OCI-LY1 (cell line): ENCODE data around the gene BORCS6.

Experiments
- H2AFZ ChIP-seq: fragments of 200-600 bp; sonication (generic), shearing (Covaris generic); 2 replicates; pipeline ENCODE4 v1.6.0; 2014; ENCODE audit warnings: antibody characterized with exemption, mild to moderate bottlenecking, low read length
- H3F3A ChIP-seq: fragments of 200-600 bp; sonication (generic), shearing (Covaris generic); 2 replicates; pipeline ENCODE4 v1.6.0; 2014; ENCODE audit warnings: mild to moderate bottlenecking, antibody characterized with exemption, low read length, moderate library complexity; ENCODE audit not compliant: insufficient read depth
- H3K27ac ChIP-seq: fragments of 200-600 bp; sonication (generic); 2 replicates; pipeline ENCODE4 v1.5.1; 2014; ENCODE audit warnings: low read length, mixed run types, mild to moderate bottlenecking, low read depth; ENCODE audit not compliant: poor library complexity, severe bottlenecking
- H3K27me3 ChIP-seq: fragments of 200-600 bp; sonication (generic); 2 replicates; pipeline ENCODE4 v1.6.0; 2014; ENCODE audit warnings: antibody characterized with exemption, mild to moderate bottlenecking, low read length, moderate library complexity; ENCODE audit not compliant: insufficient read depth
- H3K36me3 ChIP-seq: fragments of 200-600 bp; sonication (generic); 2 replicates; pipeline ENCODE4 v1.6.1; 2014; ENCODE audit warnings: mild to moderate bottlenecking, antibody characterized with exemption, low read length, moderate library complexity, mixed read lengths; ENCODE audit not compliant: insufficient read depth
- H3K4me1 ChIP-seq: fragments of 200-600 bp; sonication (generic); 2 replicates; pipeline ENCODE4 v1.5.1; 2014; ENCODE audit warnings: mild to moderate bottlenecking, low read length, moderate library complexity; ENCODE audit not compliant: insufficient read depth, severe bottlenecking
- H3K4me2 ChIP-seq: fragments of 200-600 bp; sonication (generic), shearing (Covaris generic); 2 replicates; pipeline ENCODE4 v1.6.1; 2014; ENCODE audit warnings: low read length
- H3K4me3 ChIP-seq: fragments of 200-600 bp; sonication (generic); 2 replicates; pipeline ENCODE4 v1.5.1; 2014; ENCODE audit warnings: low read length, low read depth, mild to moderate bottlenecking, mixed read lengths; ENCODE audit not compliant: poor library complexity, severe bottlenecking
- H3K79me2 ChIP-seq: fragments of 200-600 bp; shearing (Covaris generic); 2 replicates; pipeline ENCODE4 v1.6.1; 2016; ENCODE audit warnings: mixed run types, low read length, mixed read lengths; ENCODE audit not compliant: insufficient read depth
- H3K9ac ChIP-seq: fragments of 200-600 bp; sonication (generic), shearing (Covaris generic); 2 replicates; pipeline ENCODE4 v1.6.1; 2014; ENCODE audit warnings: mild to moderate bottlenecking, low read length, mixed read lengths
- H3K9me2 ChIP-seq: fragments of 200-600 bp; sonication (generic), shearing (Covaris generic); 2 replicates; pipeline ENCODE4 v1.6.1; 2014; ENCODE audit warnings: low read depth, mild to moderate bottlenecking, low read length, mixed read lengths
- H3K9me3 ChIP-seq: fragments of 200-600 bp; shearing (Covaris generic); 2 replicates; pipeline ENCODE4 v1.6.1; 2014; ENCODE audit warnings: low read length, mixed read lengths
- H4K20me1 ChIP-seq: fragments of 200-600 bp; sonication (generic), shearing (Covaris generic); 2 replicates; pipeline ENCODE4 v1.6.0; 2016; ENCODE audit warnings: mild to moderate bottlenecking, low read length; ENCODE audit not compliant: insufficient read depth
- CTCF ChIP-seq: fragments of 200-600 bp; sonication (generic), shearing (Covaris generic); IDR thresholded peaks from 2 replicates; pipeline ENCODE4 v1.5.1; 2017; ENCODE audit warnings: mild to moderate bottlenecking, antibody characterized with exemption, low read length, moderate library complexity, mixed read lengths
- EZH2 ChIP-seq: fragments of 200-600 bp; sonication (generic), shearing (Covaris generic); IDR thresholded peaks from 2 replicates; pipeline ENCODE4 v1.8.0; 2017; ENCODE audit warnings: borderline replicate concordance, mixed run types, mild to moderate bottlenecking, antibody characterized with exemption, low read length, moderate library complexity, mixed read lengths

BORCS6 gene

DNA sequence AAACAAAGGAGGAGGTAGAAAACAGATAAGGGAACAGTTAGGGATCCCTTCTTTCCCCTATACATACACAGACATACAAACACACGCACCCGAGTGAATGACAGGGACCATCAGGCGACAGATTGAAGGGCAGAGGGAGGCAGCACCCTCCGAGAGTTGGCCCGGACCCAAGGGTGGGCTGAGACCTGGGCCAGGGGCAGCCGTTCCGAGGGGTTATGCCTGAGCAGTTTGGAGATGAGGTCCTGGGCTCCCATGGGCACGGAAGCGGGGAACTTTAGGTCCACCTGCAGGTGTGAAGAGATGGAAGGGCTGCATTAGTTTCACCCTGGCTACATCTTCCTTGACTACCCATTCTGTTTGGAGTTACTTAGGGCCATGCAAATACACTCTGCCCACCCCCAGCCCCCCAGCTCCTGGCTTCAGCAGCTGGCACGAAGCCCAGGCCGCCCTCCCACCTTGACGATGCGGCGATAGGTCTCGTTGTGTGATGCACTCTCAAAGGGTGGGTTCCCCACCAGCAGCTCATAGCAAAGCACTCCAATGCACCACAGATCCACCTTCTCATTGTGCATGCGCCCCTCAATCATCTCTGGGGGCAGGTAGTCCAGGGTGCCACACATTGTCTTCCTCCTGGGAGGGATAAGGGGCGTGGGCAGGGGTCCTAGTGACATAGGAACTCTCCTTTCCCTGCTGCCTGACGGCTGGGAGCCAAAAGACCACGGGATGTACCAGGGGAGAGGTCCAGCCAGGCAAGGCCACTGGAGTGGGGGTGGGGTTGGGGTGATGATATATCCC lies 15.0 kb upstream of the BORCS6 start:
- no peaks in the 10 kb centered on the region for H4K20me1 ChIP-seq
- H2AFZ ChIP-seq, result no peak overlapping the region
- H3K4me3 ChIP-seq, result no peak overlapping the region
- H3K9me3 ChIP-seq, result no peaks in the 10 kb centered on the region
- H3K27ac ChIP-seq, result peak overlapping the region; percentile 67
- H3K27me3 ChIP-seq, result no peaks in the 10 kb centered on the region
- H3K9me2 ChIP-seq, result no peaks in the 10 kb centered on the region
- H3K4me2 ChIP-seq, result no peak overlapping the region; the same call in 1 of the 2 replicates
- peaks cover 30% of the 10 kb centered on the region for H3K4me1 ChIP-seq
- H3F3A ChIP-seq, result 0 out of 2 replicates have a peak, but pooled peaks cover 3% of the 10 kb centered on the region
- no peak overlapping the region for H3K9ac ChIP-seq
- H3K36me3 ChIP-seq, result peaks cover 53% of the 10 kb centered on the region
- H3K79me2 ChIP-seq, result peaks cover 15% of the 10 kb centered on the region
- TF ChIP-seq CTCF (no peak), EZH2 (no peak)

GRCh38 chr17:8192070-8192815 lies 2.3 kb upstream of the BORCS6 start:
- no peak overlapping the region for H2AFZ ChIP-seq

DNA sequence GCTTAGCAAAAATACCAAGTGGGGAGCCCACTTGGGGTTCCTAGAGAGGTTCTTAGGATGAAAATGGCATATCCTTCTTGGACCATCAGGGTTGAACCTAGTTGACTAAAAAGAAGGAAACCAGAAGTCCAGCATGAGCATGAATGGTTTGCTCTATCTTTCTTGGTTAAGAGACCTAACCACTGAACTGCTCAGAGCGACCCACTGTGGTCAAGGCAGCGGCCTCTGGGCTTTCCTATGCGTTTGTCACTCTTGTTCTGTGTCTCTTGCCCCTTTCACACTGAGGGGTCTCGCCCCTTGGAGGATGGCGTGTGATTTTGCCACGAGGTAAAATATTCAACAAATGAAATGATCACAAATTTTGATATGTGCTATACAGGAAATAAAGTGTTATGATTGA lies 526 bp upstream of the BORCS6 start:
- Histone ChIP-seq H3K4me1 (peaks cover 43% of the 10 kb centered on the region), H3K4me2 (peak overlapping the region; percentile 68), H3K79me2 (no peaks in the 10 kb centered on the region), H3K27ac (peak overlapping the region; percentile 82), H4K20me1 (no peaks in the 10 kb centered on the region), H2AFZ (no peak overlapping the region), H3K9me3 (no peaks in the 10 kb centered on the region), H3K36me3 (no peaks in the 10 kb centered on the region), H3K4me3 (peak overlapping the region; percentile 80), H3K9ac (peak overlapping the region; percentile 36; the same call in 1 of the 2 replicates), H3K9me2 (no peaks in the 10 kb centered on the region), H3F3A (peaks cover 13% of the 10 kb centered on the region; the same call in 1 of the 2 replicates), H3K27me3 (no peaks in the 10 kb centered on the region)
- TF ChIP-seq CTCF (no peak; the same call in 1 of the 2 replicates), EZH2 (no peak)

More at GRCh38 chr17:8192070-8192815, 2.3 kb upstream of the BORCS6 start:
- no peaks in the 10 kb centered on the region for H3K9me3 ChIP-seq
- TF ChIP-seq EZH2 (no peak), CTCF (no peak)
- no peaks in the 10 kb centered on the region for H3K27me3 ChIP-seq
- H3K79me2 ChIP-seq, result no peaks in the 10 kb centered on the region
- peak overlapping the region; percentile 58 for H3K9ac ChIP-seq
- peak overlapping the region; percentile 85 for H3K27ac ChIP-seq
- no peaks in the 10 kb centered on the region for H4K20me1 ChIP-seq
- peak overlapping the region; percentile 73 for H3K4me2 ChIP-seq
- H3K4me1 ChIP-seq, result peaks cover 52% of the 10 kb centered on the region
- H3F3A ChIP-seq, result peaks cover 11% of the 10 kb centered on the region; the same call in 1 of the 2 replicates
- H3K36me3 ChIP-seq, result no peaks in the 10 kb centered on the region
- H3K4me3 ChIP-seq, result peak overlapping the region; percentile 62
- H3K9me2 ChIP-seq, result no peaks in the 10 kb centered on the region
